ENCODE measurements around the gene GRM8.

- TF ChIP-seq CTCF (IDR thresholded peaks at IDR 0.05; ENCODE audit: borderline replicate concordance, extremely low read depth, low read length, poor library complexity, severe bottlenecking) (no peak), EZH2 (IDR thresholded peaks at IDR 0.05; ENCODE audit: borderline replicate concordance, low read depth, low read length, severe bottlenecking) (no peak)
Observed at GRCh38 chr7:127207806-127208205, 44.9 kb downstream of the GRM8 start.

Data from DND-41 (cell line).